Measurements from ENCODE around the gene CDK13. TPM values are rescaled to one million over a fixed set of nuclear protein-coding genes. Genes with fewer than 3 reads are reported as not detected.

The CDK13 gene
- total RNA-seq, 1 experiment from 2014 or later, result 34.9 TPM

DNA sequence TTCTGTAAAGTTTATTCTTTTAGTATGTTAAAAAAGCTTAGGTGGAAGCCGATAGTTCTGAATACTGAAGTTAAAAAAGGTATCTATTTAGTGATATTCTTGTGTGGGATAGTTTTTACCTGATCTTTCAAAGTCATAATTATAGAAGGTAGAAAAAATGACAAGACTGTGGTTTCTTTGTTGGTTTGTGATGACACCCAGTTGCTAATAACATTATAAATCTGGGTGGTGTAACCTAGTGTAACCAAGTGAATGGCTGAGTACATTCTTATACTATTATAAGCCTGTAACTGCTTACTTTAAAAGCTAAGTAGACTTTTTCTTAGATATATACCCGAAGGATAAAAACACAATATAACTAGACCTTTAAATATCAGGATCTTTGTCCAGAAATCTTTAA lies 2.3 kb downstream of the CDK13 start:
- Histone ChIP-seq H3K9me3 (ENCODE audit: low read length) (no peaks in the 10 kb centered on the region), H3K4me3 (ENCODE audit: low read length) (peak overlapping the region; percentile 92), H3K4me2 (ENCODE audit: low read length) (peak overlapping the region; percentile 93), H3K4me1 (ENCODE audit: insufficient read depth, low read length) (peaks cover 18% of the 10 kb centered on the region), H3K36me3 (ENCODE audit: low read depth, low read length) (no peaks in the 10 kb centered on the region), H3K79me2 (ENCODE audit: low read length) (peaks cover 80% of the 10 kb centered on the region), H3K9me2 (replicated peaks; ENCODE audit: low read length) (no peaks in the 10 kb centered on the region), H2AFZ (ENCODE audit: low read length) (no peak overlapping the region), H3K27ac (ENCODE audit: low read length) (no peak overlapping the region), H3K9ac (ENCODE audit: low read length) (peak overlapping the region; percentile 96), H3F3A (ENCODE audit: low read length, unreplicated experiment) (no peaks in the 10 kb centered on the region), H4K20me1 (ENCODE audit: low read length) (peaks cover 57% of the 10 kb centered on the region), H3K27me3 (ENCODE audit: low read length) (no peaks in the 10 kb centered on the region)
- DNase-seq (peak; percentile 35), ATAC-seq (no peak)
- intact Hi-C loops (cut with micrococcal nuclease), result loop anchor here (1.0 to 5.0 kb wide), 2 partner anchors 50 to 100 kb away; no protein-coding TSS in a partner anchor
- BruUV-seq (replicated peaks), result no TSS peak
- CTCF ChIA-PET, result no interaction called here
- POLR2A ChIA-PET (ENCODE audit: unreplicated experiment), result no interaction called here
- TF ChIP-seq EZH2 (IDR thresholded peaks at IDR 0.05; ENCODE audit: low read length, unreplicated experiment), result no peak
- TF ChIP-seq, protein P1, sequence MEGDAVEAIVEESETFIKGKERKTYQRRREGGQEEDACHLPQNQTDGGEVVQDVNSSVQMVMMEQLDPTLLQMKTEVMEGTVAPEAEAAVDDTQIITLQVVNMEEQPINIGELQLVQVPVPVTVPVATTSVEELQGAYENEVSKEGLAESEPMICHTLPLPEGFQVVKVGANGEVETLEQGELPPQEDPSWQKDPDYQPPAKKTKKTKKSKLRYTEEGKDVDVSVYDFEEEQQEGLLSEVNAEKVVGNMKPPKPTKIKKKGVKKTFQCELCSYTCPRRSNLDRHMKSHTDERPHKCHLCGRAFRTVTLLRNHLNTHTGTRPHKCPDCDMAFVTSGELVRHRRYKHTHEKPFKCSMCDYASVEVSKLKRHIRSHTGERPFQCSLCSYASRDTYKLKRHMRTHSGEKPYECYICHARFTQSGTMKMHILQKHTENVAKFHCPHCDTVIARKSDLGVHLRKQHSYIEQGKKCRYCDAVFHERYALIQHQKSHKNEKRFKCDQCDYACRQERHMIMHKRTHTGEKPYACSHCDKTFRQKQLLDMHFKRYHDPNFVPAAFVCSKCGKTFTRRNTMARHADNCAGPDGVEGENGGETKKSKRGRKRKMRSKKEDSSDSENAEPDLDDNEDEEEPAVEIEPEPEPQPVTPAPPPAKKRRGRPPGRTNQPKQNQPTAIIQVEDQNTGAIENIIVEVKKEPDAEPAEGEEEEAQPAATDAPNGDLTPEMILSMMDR (conservative IDR thresholded peaks at IDR 0.05; ENCODE audit: low read depth, low read length), result no peak
- TF ChIP-seq EZH2phosphoT487 (IDR thresholded peaks at IDR 0.05; ENCODE audit: borderline replicate concordance, low read length), result no peak

DNA sequence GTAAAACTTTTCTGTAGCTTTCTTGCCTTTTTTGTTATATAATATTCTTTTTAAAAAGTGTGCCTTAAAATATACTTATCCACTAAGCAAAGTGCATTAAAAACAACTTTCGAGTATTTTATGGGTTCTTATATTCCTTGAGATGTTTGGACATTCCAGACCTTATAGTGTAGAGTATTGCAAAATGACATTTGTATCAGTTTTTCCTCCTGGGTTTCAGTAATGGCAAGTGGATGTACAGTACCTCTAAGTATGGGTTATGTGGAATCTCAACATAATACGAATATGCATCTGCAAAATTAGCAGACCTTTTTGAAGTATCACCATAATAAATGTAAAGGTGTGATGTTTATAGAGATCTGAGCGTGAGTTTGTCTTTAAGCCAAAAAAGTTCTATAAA lies 2.7 kb downstream of the CDK13 start:
- peak overlapping the region; percentile 92 for H3K4me3 ChIP-seq (ENCODE audit: low read length)
- H4K20me1 ChIP-seq (ENCODE audit: low read length), result peaks cover 60% of the 10 kb centered on the region
- POLR2A ChIA-PET (ENCODE audit: unreplicated experiment), result no interaction called here

DNA sequence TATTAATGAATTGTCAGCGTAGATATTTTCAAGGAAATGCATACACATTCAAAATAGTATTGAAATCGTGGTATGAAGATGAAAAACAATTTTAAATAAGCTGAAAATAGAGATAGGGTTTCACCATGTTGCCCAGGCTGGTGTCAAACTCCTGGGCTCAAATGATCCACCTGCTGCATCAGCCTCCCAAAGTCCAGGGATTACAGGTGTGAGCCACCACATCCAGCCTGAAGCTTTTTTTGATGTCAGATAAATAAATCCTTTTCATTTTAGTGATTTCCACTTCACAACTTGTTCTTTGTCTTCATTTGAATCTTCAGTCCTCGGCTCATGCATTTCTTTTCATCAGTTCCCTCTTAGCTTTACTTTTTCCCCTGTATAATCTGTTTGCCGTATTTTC lies 4.6 kb downstream of the CDK13 start:
- Histone ChIP-seq H3K27ac (ENCODE audit: low read length) (no peak overlapping the region), H3K9me3 (ENCODE audit: low read length) (no peaks in the 10 kb centered on the region), H2AFZ (ENCODE audit: low read length) (no peak overlapping the region), H3K4me2 (ENCODE audit: low read length) (peak overlapping the region; percentile 93), H3K27me3 (ENCODE audit: low read length) (no peaks in the 10 kb centered on the region), H3F3A (ENCODE audit: low read length, unreplicated experiment) (no peaks in the 10 kb centered on the region), H3K9ac (ENCODE audit: low read length) (no peak overlapping the region), H3K79me2 (ENCODE audit: low read length) (peaks cover 96% of the 10 kb centered on the region), H3K9me2 (replicated peaks; ENCODE audit: low read length) (no peaks in the 10 kb centered on the region), H3K4me1 (ENCODE audit: insufficient read depth, low read length) (peaks cover 11% of the 10 kb centered on the region; the same call in 1 of the 2 replicates), H3K4me3 (ENCODE audit: low read length) (peak overlapping the region; percentile 92), H4K20me1 (ENCODE audit: low read length) (peaks cover 68% of the 10 kb centered on the region), H3K36me3 (ENCODE audit: low read depth, low read length) (no peaks in the 10 kb centered on the region)
- intact Hi-C loops (cut with micrococcal nuclease), result loop anchor here (5.0 kb wide), 1 partner anchor 48 kb away; no protein-coding TSS in a partner anchor
- no peak for TF ChIP-seq EZH2phosphoT487 (IDR thresholded peaks at IDR 0.05; ENCODE audit: borderline replicate concordance, low read length)
- TF ChIP-seq, protein P1 (conservative IDR thresholded peaks at IDR 0.05; ENCODE audit: low read depth, low read length), result no peak
- no peak for TF ChIP-seq EZH2 (IDR thresholded peaks at IDR 0.05; ENCODE audit: low read length, unreplicated experiment)
- BruUV-seq (replicated peaks), result no TSS peak
- ATAC-seq, result no peak
- ChIA-PET CTCF (no interaction called here), POLR2A (ENCODE audit: unreplicated experiment) (interaction anchor here (0.5 kb wide), 1 partner anchor 80 kb away, joined by 3 read pairs; no protein-coding TSS in a partner anchor)
- DNase-seq, result no peak

More for the DNA sequence above, 2.7 kb downstream of the CDK13 start:
- DNase-seq (peak; percentile 7), ATAC-seq (no peak)
- no peak for TF ChIP-seq EZH2phosphoT487 (IDR thresholded peaks at IDR 0.05; ENCODE audit: borderline replicate concordance, low read length)
- TF ChIP-seq, protein P1 (conservative IDR thresholded peaks at IDR 0.05; ENCODE audit: low read depth, low read length), result no peak
- TF ChIP-seq EZH2 (IDR thresholded peaks at IDR 0.05; ENCODE audit: low read length, unreplicated experiment), result no peak
- H3K9me2 ChIP-seq (replicated peaks; ENCODE audit: low read length), result no peaks in the 10 kb centered on the region
- no peak overlapping the region for H2AFZ ChIP-seq (ENCODE audit: low read length)
- H3K27me3 ChIP-seq (ENCODE audit: low read length), result no peaks in the 10 kb centered on the region
- intact Hi-C loops (cut with micrococcal nuclease), result loop anchor here (1.0 to 5.0 kb wide), 2 partner anchors 49 to 99 kb away; no protein-coding TSS in a partner anchor
- peaks cover 84% of the 10 kb centered on the region for H3K79me2 ChIP-seq (ENCODE audit: low read length)
- H3K36me3 ChIP-seq (ENCODE audit: low read depth, low read length), result no peaks in the 10 kb centered on the region
- no TSS peak for BruUV-seq (replicated peaks)
- H3K9ac ChIP-seq (ENCODE audit: low read length), result peak overlapping the region; percentile 96
- H3K9me3 ChIP-seq (ENCODE audit: low read length), result no peaks in the 10 kb centered on the region
- CTCF ChIA-PET, result no interaction called here
- peaks cover 18% of the 10 kb centered on the region for H3K4me1 ChIP-seq (ENCODE audit: insufficient read depth, low read length)
- H3K27ac ChIP-seq (ENCODE audit: low read length), result no peak overlapping the region
- H3F3A ChIP-seq (ENCODE audit: low read length, unreplicated experiment), result no peaks in the 10 kb centered on the region
- peak overlapping the region; percentile 93 for H3K4me2 ChIP-seq (ENCODE audit: low read length)
